NCI-H1048 (cell line): ENCODE measurements around the gene CLMP.
"Not testable (repeated sequence)": the region's sequence is repeated elsewhere in the genome, so short reads cannot be mapped to it uniquely, and the experiment has no call there.

Experiments used
- DNase-seq: peaks from one replicate; lab custom pipeline; 2025; lab: John Stamatoyannopoulos, UW

Gene CLMP

DNA sequence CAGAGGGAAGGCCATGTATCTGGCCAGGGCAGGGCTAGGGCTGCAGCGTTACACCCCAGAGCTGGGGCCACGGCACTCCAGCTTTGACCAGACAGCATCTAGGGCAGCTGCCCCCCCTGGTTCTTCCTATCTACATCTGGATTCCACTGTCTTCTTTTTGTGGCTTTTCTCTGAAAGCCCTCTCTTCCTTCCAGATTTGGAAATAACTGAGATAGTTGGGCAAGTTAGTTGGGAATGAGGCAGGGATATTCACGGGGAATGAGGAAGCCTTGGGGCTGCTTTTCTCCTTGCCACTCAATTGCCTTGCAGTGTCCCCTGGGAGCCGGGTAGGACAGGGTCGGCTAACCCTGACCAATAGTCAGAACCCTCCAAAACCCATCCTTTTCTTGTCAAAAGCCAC, 26.8 kb downstream of the CLMP start:
- no peak for DNase-seq

GRCh38 chr11:123166071-123166559, 28.9 kb downstream of the CLMP start:
- DNase-seq, result no peak

DNA sequence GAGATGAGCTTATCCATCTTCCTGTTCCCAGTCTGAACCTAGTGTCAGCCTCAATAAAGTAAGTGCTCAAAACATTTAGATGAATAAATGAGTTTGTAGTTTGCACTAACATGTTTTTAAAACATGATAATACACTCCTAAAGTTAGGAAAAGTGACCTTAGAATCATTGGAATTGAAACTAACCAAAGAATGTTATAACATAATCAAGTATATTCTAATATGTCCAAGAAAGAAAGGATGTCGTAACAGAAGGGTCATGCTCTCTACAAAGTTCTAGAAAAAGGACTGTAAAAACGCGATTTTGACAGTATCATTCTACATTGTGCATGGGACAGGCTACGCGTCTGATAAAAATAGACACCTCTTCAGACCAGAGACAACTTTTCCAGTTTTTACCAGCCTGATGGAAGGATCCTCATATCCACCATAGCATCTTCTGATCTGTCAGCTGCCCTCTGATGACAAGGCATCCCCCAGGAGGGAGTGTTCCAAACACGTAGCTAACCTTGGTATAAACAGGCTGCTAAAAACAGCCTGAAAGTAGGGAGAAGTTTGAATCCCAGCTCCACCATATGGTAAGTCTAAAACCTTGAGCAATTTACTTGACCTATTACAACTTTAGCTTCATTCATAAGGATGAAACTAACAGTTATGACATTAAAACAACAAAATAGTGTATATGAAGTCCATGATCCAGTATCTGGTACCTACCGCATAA, 30.2 kb downstream of the CLMP start:
- no peak for DNase-seq

DNA sequence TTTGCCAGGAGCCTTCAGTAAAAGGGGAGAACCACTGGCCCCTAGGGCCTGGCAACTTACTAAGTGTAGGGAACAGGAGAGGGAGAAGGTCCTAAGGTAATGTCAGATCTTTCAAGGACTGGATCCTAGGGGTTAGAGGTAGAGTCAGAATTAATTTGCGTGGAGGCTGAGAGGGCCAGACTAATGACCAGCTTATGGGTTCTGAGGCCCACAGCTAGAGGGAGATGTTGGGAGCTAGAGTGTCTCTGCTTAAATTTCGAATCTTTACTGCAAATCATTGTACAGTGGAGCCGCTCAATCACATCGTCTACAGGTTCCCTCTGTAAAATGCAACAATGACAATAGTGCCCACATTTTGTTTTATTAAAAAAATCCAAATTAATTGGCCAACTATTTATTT, 31.4 kb downstream of the CLMP start:
- DNase-seq, result no peak

- DNase-seq, result no peak
These were observed 33.5 kb downstream of the CLMP start for GRCh38 chr11:123161376-123162030.

DNA sequence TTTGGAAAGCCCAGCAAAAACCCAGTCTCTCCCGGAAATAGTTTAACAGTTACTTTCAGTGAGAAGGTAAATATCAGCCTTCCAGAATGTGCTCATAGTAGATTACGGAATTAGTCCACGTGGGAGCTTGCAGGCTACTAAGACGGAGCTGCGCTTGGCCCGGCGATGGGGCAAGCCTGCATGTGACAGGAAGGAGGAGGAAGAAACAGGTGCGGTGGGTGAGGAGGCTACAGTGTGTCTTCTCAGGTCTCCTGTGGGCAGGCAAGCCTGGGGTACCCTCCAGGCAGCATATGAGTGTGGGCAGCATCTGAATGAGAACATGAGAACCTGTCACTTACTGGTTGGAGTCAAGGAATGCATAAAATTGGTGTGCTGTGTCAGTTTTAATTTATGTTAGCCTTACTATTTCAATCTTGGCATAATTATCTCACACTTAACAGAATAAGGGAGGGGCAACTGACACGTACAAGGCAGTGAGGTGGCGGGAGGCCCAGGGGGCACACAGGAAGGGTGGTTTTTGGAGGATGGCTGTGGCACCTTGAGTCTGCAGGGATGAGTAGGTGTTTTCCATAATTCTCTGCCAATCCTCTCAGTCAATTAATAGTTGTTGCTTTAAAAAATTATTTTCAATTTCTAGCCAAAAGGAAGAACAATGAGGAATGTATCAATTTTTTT, 35.7 kb downstream of the CLMP start:
- DNase-seq, result no peak

GRCh38 chr11:123158033-123159003, 36.7 kb downstream of the CLMP start:
- no peak for DNase-seq

GRCh38 chr11:123152951-123153350, 42.1 kb downstream of the CLMP start:
- no peak for DNase-seq

DNA sequence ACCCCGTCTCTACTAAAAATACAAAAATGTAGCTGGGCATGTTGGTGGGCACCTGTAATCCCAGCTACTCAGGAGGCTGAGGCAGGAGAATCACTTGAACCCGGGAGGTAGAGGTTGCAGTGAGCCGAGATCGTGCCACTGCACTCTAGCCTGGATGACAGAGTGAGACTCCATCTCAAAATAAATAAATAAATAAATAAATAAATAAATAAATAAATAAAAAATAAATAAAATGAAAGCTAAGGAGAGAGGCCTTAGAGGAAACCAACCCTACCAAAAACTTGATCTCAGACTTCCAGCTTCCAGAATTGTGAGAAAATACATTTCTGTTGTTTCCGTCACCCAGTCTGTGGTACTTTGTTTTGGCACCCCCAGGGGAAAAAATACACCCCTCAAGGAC, 42.7 kb downstream of the CLMP start:
- DNase-seq, result not testable (repeated sequence)

- DNase-seq, result no peak
These were observed 43.3 kb downstream of the CLMP start for GRCh38 chr11:123151796-123152195.

DNA sequence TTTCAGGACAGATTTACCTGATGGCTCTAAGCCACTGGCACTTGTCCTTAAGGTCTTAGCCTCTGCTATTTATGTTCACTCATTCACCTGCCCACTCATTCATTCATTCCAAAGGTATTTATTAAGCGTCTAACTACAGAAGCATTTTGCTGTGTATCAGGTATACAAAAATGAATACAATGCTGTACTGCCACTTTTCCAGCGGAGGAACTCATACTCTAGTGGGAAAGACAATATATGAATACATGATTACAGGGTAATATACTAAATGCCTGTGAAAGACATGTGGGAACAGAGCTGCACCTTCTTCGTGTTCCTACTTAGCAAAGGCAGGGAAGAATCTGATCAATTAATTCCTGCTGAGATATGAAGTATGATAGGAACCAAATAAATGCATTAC, 43.7 kb downstream of the CLMP start:
- no peak for DNase-seq

DNA sequence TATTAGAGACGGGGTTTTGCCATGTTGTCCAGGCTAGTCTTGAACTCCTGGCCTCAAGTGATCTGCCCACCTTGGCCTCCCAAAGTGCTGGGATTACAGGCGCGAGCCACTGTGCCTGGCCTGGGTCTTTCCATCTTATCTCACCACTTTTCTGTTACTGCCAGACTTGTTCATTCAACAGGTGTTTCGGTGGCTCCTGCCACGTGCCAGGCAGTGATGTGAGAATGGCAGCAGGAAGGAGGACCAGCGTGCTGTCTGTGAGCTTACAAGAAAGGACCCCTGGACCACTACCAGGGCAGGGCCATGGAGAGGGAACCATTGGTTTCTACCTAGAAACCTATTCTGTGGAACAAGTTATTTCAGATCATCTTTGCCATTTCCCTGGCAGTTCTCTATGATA, 44.2 kb downstream of the CLMP start:
- DNase-seq, result no peak

- no peak for DNase-seq
These were observed 46.1 kb downstream of the CLMP start for GRCh38 chr11:123148965-123149364.

DNA sequence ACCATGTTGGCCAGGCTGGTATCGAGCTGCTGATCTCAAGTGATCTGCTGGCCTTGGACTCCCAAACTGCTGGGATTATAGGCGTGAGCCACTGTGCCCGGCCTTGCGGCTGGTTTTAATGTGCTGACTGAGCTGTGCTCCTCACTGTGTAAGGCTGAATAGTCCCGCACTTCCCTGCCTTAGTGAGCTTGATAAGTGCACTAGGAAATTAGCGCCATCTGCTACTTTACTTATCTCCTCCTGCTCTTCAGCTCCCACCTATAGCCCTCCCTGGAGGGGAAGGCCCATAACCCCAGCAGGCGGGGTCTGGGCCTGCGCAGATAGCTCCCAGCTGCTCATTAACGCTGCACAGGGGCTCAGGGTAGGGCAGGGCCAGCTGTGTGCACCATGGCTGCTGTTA, 49.4 kb downstream of the CLMP start:
- no peak for DNase-seq

GRCh38 chr11:123145220-123145619, 49.8 kb downstream of the CLMP start:
- DNase-seq, result no peak

GRCh38 chr11:123144707-123145106, 50.3 kb downstream of the CLMP start:
- DNase-seq, result no peak

GRCh38 chr11:123143921-123144320, 51.1 kb downstream of the CLMP start:
- DNase-seq, result no peak

DNA sequence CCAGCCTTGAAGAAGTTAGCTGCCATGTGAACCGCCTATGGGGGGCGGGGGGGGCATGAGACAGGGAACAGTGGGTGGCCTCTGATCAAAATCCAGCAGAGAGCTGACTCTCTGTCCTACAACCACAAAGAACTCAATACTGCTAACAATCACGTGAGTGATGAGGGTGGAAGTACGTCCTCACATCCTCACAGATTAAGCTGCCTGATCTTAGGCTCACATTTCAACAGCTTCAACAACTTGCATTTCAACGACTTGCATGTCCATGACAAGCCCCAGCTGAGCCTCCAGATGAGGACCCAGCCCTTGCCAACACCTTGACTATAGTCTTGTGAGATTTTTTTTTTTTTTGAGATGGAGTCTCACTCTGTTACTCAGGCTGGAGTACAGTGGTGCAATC, 51.6 kb downstream of the CLMP start:
- no peak for DNase-seq

DNA sequence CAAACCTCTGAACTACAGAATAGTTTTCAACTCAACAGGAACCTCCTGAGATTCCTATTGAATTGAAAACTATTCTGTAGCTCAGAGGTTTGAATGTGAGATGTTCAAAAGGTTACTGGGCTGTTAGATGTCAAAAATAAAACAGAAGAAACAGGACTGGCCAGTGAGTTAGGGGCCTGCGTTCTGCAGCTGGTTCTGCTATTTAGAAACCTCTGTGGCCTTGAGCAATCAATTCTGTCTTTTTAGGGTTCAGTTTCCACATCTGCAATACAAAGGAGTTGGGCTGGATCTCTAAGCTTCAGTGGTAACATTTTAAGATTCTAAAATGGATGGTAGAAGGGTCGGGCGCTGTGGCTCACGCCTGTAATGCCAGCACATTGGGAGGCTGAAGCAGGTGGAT, 55.8 kb downstream of the CLMP start:
- no peak for DNase-seq

DNA sequence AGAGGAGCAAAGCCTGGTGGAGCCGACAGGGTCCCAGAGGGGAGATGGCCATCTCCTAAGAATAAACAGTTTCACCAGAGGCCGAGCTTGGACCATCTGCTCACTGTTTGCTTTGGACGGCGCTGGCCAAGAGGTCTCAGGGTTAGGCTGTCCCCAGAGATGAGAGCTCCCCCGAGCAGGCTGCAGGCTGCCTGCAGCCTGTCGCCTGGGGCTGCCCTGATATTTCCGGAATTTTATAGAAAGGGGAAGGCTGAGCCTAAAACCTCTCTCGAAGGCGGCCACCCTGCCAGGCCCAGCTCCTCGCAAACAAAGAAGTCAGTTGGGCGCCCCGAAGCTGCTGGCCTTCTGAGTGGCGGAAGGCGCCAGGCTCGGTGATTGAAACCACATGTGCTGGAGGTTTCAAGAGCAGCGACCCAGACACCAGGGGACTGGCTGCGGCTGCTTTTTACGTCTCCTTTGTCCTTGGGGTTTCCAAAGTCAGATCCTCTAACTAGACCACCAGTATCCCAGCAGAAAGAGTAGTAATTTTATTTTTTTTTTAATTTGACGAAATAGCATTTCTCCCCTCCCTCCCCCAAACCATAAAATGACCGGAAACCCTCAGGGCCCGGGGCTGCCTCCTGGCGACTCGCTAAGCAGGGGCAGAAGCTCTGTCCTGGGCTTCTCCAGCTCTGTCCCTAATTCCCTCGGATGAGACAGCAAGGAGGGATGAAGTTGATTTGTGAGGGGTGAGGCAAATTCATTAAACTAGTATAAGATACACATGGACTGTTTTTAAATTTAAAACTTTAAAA, 57.4 kb downstream of the CLMP start:
- no peak for DNase-seq

GRCh38 chr11:123135863-123136446, 59.1 kb downstream of the CLMP start:
- no peak for DNase-seq
